ENCODE measurements around the gene CAMKK1. TPM values are rescaled to one million over a fixed set of nuclear protein-coding genes. Genes with fewer than 3 reads are reported as not detected.
A peak's percentile ranks its signal among the peaks of the same experiment; 100 is the strongest.
"Not testable (repeated sequence)": the region's sequence is repeated elsewhere in the genome, so short reads cannot be mapped to it uniquely, and the experiment has no call there.

Gene CAMKK1
- total RNA-seq, 1 donor from 2014 or later = 6.1 TPM

DNA sequence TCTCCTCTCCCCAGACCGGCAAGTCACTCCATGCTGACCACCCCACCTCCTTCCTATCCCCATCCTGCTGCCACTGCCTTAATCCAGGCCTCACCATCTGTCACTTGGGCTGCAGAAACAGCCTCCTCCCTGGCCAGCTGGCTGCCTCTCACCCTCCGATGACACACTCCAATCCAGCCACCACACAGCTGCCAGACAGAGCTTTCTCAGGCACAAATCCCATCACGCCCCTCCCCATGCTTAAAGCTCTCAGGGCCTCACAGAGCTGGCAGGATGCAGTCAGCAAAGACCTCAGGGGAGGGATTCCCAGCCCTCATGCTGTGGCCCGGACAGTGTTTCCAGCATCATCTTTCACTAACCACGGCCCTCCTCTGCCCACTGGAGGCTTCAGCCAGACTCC is 13.7 kb downstream of the CAMKK1 start:
- peak; percentile 78 for DNase-seq

- no peak for DNase-seq
Observed at GRCh38 chr17:3877220-3877619, 15.6 kb downstream of the CAMKK1 start.

DNA sequence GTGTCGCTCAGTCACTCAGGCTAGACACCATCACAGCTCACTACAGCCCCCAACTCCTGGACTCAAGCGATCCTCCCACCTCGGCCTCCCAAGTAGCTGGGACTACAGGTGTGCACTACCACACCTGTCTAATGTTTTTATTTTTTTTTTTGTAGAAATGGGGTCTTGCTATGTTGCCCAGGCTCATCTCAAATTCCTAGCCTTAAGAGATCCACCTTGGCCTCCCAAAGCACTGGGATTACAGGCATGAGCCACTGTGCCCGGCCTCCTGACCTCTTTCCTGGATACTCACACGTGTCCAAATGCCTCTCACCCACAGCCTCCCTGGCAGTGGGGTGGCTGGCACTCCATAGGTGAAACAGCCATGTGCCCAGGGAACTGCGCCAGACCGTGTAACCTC is 17.5 kb downstream of the CAMKK1 start:
- no peak for DNase-seq

GRCh38 chr17:3873862-3874261 is 19.0 kb downstream of the CAMKK1 start:
- no peak for DNase-seq

DNA sequence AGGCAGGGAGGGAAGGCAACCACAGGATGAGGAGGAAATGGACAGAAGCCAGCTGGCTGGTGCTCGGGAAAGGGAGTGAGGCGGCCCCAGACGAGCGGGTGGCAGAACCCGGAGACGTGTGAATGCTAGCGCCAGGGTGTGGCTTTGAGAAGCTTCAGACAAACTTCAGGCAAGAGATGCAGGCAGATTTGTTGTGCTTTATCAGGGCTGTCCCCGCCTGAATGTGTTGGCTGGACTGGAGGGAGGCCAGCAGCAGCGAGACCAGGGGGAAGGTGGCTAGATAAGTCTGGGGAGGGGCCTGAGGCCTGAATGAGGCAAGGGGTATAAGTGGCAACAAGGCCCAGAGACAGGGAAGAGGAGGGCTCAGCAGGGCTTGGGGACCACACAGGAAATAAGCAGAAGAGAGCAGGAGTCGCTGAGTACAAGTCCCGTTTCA is 22.0 kb downstream of the CAMKK1 start:
- no peak for DNase-seq

DNA sequence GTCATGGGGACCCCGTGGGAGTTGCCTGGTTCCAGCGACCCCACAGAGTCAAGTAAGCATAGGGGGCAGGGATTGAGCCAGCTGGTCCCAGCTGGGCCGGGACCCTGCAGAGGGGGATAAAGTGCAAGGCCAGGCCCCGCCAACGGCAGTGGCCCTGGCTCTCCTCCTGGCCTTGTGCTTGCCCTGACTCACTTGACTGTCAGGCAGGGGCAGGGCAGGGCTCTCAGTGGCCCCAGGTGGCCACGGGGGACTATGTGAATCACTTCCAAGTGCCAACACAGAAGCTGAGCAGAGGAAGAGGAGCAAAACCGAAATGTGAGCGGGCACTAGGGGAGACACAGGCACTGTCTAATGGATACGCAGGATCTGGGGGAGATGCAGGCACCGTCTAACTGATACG is 25.2 kb downstream of the CAMKK1 start:
- DNase-seq = no peak

- DNase-seq = no peak
Observed at GRCh38 chr17:3867106-3867505, 25.7 kb downstream of the CAMKK1 start.

- DNase-seq = no peak
Observed at GRCh38 chr17:3866276-3866675, 26.6 kb downstream of the CAMKK1 start.

GRCh38 chr17:3865176-3865575 is 27.7 kb downstream of the CAMKK1 start:
- DNase-seq = no peak

DNA sequence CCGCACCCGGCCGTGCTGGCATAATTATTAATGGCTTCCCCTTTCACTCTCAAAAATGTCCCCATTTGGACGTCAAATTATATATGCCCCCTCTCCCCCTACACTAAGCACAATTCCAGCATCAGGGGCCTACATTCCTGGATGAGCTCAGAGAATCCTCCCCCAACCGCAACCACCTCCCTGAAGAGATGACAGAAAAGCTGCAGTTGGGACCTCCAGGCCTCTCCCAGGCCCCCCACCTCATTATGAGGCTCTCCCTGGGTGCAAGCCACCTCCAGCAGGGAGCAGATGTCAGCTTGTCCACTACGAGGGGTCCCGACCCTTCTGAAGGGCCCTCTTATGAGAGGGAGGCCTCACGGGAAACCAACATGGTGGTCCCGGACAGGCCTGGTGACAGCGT is 28.3 kb downstream of the CAMKK1 start:
- DNase-seq = no peak

DNA sequence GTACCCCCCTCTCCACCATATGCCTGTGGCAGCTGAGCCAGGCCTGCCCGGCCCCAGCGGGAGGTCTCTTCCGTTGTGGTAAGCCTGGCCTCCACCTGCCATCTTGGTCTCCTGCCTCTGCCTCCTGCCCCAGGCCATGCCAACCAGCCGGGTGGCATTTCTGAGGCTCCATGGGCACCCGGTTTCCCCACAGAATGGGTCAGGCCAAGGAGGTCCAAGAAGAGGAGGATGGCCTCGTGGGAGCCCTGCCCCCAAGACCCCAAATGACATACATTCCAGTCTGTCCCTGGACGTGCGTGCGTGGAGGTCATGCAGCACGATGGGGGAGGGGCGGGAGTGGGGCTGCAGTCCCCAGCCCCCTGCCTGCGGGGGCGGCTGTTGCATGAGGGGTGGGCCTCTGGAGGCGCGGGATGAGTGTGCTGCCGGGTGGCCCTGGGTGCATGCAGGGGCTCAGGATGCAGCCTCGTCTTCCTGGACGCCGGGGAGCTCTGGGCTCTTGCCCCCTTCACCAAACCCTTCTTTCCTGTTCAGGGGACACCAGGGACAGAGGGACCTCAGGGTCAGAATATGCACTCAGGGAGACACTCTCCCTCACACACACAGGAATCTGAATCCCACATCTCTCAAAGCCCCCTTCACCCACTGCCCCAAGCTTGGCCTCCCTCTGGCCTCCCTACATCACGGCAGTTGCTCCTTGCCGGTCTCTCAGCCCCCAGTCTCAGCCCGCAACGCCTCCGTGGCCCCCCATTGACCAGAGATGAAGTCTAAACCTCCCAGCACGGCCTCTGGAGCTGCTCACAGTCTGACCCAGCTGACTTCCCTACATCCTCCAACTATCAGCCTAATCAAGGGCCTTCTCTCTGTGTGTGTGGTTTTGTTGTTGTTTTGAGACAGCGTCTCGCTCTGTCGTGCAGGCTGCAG is 30.8 kb downstream of the CAMKK1 start:
- DNase-seq = no peak

GRCh38 chr17:3860939-3861700 is 31.7 kb downstream of the CAMKK1 start:
- no peak for DNase-seq

DNA sequence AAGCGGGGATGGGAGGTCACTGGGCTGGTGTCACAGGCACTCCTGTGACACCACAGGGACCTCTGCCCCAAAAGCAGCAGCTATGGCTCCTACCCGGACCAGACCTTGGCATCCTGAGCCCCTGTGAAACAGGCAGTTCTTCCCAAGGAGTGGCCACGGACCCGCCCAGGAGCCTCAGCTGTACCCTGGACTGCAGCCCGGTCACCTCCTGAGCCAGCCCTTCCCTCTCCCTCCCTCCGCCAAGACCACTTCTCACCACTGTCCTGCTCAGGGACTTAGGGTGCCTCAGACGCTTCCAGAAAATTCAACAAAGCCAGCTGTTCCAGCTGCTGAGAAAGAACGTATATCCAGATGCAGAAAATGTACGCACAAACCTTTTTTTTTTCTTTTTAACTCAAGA is 32.9 kb downstream of the CAMKK1 start:
- no peak for DNase-seq

DNA sequence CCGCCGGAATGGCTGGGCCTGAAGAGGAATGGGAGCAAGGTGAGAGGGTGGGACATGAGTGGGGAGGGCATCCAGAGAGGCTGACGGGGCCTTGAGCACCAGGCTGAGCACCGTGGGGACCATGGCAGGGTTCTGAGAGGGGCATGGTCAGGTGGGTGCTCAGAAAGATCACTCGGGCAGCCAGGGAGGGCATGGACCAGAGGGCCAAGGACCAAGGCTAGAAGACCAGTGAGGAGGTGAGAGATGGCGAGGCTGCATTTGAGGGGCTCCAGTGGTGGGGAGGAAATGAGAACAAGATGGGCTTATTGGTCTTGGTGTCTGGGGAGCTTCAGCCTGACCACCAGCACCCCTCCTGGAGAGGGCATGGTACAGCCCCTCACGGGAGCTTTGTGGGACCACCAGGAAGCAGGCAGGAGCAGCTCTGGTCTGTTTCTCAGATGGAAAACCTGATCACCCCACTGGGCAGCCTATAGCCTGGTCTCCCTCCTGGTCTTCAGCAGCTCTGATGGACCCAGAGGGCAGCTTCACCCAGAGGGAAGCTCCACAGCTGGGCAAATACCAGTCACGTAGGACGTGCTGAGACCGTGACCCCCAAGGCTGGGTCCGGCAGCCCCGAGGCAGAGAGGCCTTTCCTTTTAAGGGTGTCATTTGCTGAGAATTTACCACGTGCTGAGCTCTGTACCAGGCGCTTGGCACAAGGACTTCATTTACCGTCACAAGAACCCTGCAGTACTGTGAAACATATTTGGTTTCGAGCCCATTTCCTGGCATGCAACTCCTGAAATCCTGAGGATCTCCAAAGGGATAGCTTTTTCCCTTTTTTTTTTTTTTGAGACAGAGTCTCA is 35.4 kb downstream of the CAMKK1 start:
- DNase-seq = no peak

DNA sequence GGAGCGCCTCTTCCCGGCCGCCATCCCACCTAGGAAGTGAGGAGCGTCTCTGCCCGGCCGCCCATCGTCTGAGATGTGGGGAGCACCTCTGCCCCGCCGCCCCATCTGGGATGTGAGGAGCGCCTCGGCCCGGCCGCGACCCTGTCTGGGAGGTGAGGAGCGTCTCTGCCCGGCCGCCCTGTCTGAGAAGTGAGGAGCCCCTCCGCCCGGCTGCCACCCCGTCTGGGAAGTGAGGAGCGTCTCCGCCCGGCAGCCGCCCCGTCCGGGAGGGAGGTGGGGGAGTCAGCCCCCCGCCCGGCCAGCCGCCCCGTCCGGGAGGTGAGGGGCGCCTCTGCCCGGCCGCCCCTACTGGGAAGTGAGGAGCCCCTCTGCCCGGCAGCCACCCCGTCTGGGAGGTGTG is 38.6 kb downstream of the CAMKK1 start:
- not testable (repeated sequence) for DNase-seq

DNA sequence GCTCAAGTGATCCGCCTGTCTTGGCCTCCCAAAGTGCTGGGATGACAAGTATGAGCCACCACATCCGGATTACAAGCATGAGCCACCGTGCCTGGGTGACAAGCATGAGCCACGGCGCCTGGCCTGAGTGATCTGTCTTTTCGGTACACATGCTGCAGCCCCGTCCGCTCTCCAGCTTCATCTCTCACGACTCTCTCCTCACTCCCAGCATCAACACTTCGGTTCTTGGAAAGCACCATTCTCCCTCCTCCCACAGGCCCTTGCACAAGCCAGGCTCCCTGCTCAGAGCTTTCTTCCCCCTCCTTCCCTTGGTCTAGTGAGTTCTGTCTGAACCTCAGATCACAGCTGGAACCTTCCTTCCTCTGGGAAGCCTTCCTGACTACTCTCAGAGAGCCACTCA is 40.3 kb downstream of the CAMKK1 start:
- DNase-seq = no peak

DNA sequence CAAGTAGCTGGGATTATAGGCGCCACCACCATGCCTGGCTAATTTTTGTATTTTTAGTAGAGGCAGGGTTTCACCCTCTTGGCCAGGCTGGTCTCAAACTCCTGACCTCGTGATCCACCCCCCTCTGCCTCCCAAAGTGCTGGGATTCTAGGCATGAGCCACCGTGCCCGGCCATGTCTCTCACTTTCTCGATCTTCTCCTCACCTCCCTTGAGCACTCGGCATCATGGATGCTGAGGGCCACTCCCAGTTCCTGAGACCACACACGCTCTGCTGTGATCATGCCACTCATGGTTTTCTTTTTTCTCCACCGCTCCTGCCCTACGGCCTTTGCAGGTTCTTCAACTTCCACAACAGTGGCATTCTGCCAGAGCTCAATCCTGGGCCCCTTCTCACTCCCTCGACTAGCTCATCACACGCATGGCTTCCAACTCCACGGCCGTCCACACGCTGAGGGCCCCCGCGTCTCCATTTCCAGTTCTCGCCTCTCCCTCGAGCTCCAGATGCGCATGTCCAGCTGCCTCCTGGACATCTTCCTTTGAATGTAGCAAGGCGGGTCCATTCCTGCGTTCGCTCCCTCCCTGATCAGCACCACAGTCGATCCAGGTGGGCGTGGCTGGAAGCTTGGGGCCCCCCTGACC is 41.3 kb downstream of the CAMKK1 start:
- no peak for DNase-seq

- no peak for DNase-seq
Observed at GRCh38 chr17:3848229-3848835, 44.5 kb downstream of the CAMKK1 start.

- no peak for DNase-seq
Observed at GRCh38 chr17:3847165-3847670, 45.6 kb downstream of the CAMKK1 start.

- DNase-seq = no peak
Observed at GRCh38 chr17:3846437-3847164, 46.3 kb downstream of the CAMKK1 start.
